ENCODE results near the gene F5.

Gene F5

GRCh38 chr1:169586395-169587255, at the start of gene F5:
Gene F5 (minus strand): TSS chr1:169586481. CDS start chr1:169586386, 95 bp downstream.
- peak; percentile 56 for DNase-seq (ENCODE audit: low read depth, low spot score)

GRCh38 chr1:169634877-169635276, 48.6 kb upstream of the F5 start:
- no peak for DNase-seq (ENCODE audit: low read depth, low spot score)

- DNase-seq (ENCODE audit: low read depth, low spot score) = no peak
Observed at GRCh38 chr1:169634145-169634544, 47.9 kb upstream of the F5 start.

- no peak for DNase-seq (ENCODE audit: low read depth, low spot score)
Observed at GRCh38 chr1:169631249-169631648, 45.0 kb upstream of the F5 start.

GRCh38 chr1:169630006-169630405, 43.7 kb upstream of the F5 start, which contains the start of gene SELP:
Gene SELP (minus strand): TSS chr1:169630124. CDS start chr1:169630074, 50 bp downstream.
- DNase-seq (ENCODE audit: low read depth, low spot score) = no peak

GRCh38 chr1:169624912-169625311, 38.6 kb upstream of the F5 start:
- no peak for DNase-seq (ENCODE audit: low read depth, low spot score)

GRCh38 chr1:169624122-169624521, 37.8 kb upstream of the F5 start:
- DNase-seq (ENCODE audit: low read depth, low spot score) = no peak

GRCh38 chr1:169623132-169623926, 37.0 kb upstream of the F5 start:
- no peak for DNase-seq (ENCODE audit: low read depth, low spot score)

GRCh38 chr1:169620565-169620964, 34.3 kb upstream of the F5 start:
- DNase-seq (ENCODE audit: low read depth, low spot score) = no peak

- DNase-seq (ENCODE audit: low read depth, low spot score) = no peak
Observed at GRCh38 chr1:169618367-169618766, 32.1 kb upstream of the F5 start.

GRCh38 chr1:169615803-169616202, 29.5 kb upstream of the F5 start:
- no peak for DNase-seq (ENCODE audit: low read depth, low spot score)

- DNase-seq (ENCODE audit: low read depth, low spot score) = no peak
Observed at GRCh38 chr1:169610858-169611257, 24.6 kb upstream of the F5 start.

GRCh38 chr1:169610108-169610507, 23.8 kb upstream of the F5 start:
- DNase-seq (ENCODE audit: low read depth, low spot score) = no peak

GRCh38 chr1:169608226-169608625, 21.9 kb upstream of the F5 start:
- no peak for DNase-seq (ENCODE audit: low read depth, low spot score)

- no peak for DNase-seq (ENCODE audit: low read depth, low spot score)
Observed at GRCh38 chr1:169604781-169605560, 18.7 kb upstream of the F5 start.

GRCh38 chr1:169601096-169601881, 15.0 kb upstream of the F5 start:
- no peak for DNase-seq (ENCODE audit: low read depth, low spot score)

- peak; percentile 48 for DNase-seq (ENCODE audit: low read depth, low spot score)
Observed at GRCh38 chr1:169595764-169596711, 9.8 kb upstream of the F5 start.

GRCh38 chr1:169594391-169594790, 8.1 kb upstream of the F5 start:
- DNase-seq (ENCODE audit: low read depth, low spot score) = no peak

- DNase-seq (ENCODE audit: low read depth, low spot score) = no peak
Observed at GRCh38 chr1:169590932-169591331, 4.7 kb upstream of the F5 start.

All from iPS DF 19.7 (cell line).